Stimulated activated CD4-positive, alpha-beta T cell treated with anti-CD3 and anti-CD28 coated beads, Interleukin-4, amount 100 ng/mL, for 1 hour (primary cell): ENCODE data around the gene SCAMP2.
"Not testable (repeated sequence)": the region's sequence is repeated elsewhere in the genome, so short reads cannot be mapped to it uniquely, and the experiment has no call there.

Source experiments
- DNase-seq: peaks from one replicate; pipeline ENCODE4 v3.0.0-alpha.2; 2020

The SCAMP2 gene

GRCh38 chr15:74873036-74873755, at the start of gene SCAMP2:
Gene SCAMP2, minus strand, starts transcription at chr15:74873365. Its CDS starts 110 bp downstream, at chr15:74873255.
- DNase-seq, result peak; percentile 85

- DNase-seq, result no peak
Measured at GRCh38 chr15:74920456-74920855, 47.3 kb upstream of the SCAMP2 start.

- DNase-seq, result no peak
Measured at GRCh38 chr15:74917676-74918075, 44.5 kb upstream of the SCAMP2 start.

GRCh38 chr15:74913799-74914198, 40.6 kb upstream of the SCAMP2 start:
- not testable (repeated sequence) for DNase-seq

- DNase-seq, result no peak
Measured at GRCh38 chr15:74913041-74913440, 39.9 kb upstream of the SCAMP2 start.

- no peak for DNase-seq
Measured at GRCh38 chr15:74908635-74909034, 35.5 kb upstream of the SCAMP2 start.

- no peak for DNase-seq
Measured at GRCh38 chr15:74907163-74907870, 34.2 kb upstream of the SCAMP2 start.

- DNase-seq, result peak; percentile 77
Measured at GRCh38 chr15:74906450-74907162, 33.4 kb upstream of the SCAMP2 start, which contains the start of gene FAM219B. Gene FAM219B, minus strand, starts transcription at chr15:74906851. Its CDS starts 51 bp downstream, at chr15:74906800.

- DNase-seq, result no peak
Measured at GRCh38 chr15:74906067-74906449, 32.9 kb upstream of the SCAMP2 start.

GRCh38 chr15:74904190-74904805, 31.1 kb upstream of the SCAMP2 start:
- no peak for DNase-seq

- DNase-seq, result no peak
Measured at GRCh38 chr15:74903676-74904075, 30.5 kb upstream of the SCAMP2 start.

GRCh38 chr15:74902295-74903075, 29.3 kb upstream of the SCAMP2 start:
- no peak for DNase-seq

- DNase-seq, result peak; percentile 50
Measured at GRCh38 chr15:74901612-74902063, 28.5 kb upstream of the SCAMP2 start.

- DNase-seq, result no peak
Measured at GRCh38 chr15:74897300-74897701, 24.1 kb upstream of the SCAMP2 start.

GRCh38 chr15:74896316-74896715, 23.2 kb upstream of the SCAMP2 start:
- no peak for DNase-seq

GRCh38 chr15:74895830-74896229, 22.7 kb upstream of the SCAMP2 start:
- DNase-seq, result no peak

GRCh38 chr15:74894383-74894782, 21.2 kb upstream of the SCAMP2 start:
- DNase-seq, result not testable (repeated sequence)

GRCh38 chr15:74893627-74894026, 20.5 kb upstream of the SCAMP2 start:
- no peak for DNase-seq

GRCh38 chr15:74892931-74893330, 19.8 kb upstream of the SCAMP2 start:
- DNase-seq, result no peak

- DNase-seq, result no peak
Measured at GRCh38 chr15:74892313-74892712, 19.1 kb upstream of the SCAMP2 start.

- DNase-seq, result no peak
Measured at GRCh38 chr15:74891469-74891868, 18.3 kb upstream of the SCAMP2 start.

GRCh38 chr15:74890665-74890960, 17.4 kb upstream of the SCAMP2 start:
- no peak for DNase-seq
